Astrocyte of the spinal cord (primary cell): ENCODE results near the gene PPARG.
"Not testable (repeated sequence)": the region's sequence is repeated elsewhere in the genome, so short reads cannot be mapped to it uniquely, and the experiment has no call there.

ENCODE experiments used
- DNase-seq: peaks from one replicate; pipeline ENCODE4 v3.0.0; 2011; ENCODE audit warnings: low read depth, low spot score
- H3K4me3 ChIP-seq: 2 replicates; pipeline ENCODE4 v1.5.1; 2011; ENCODE audit warnings: low read depth, mild to moderate bottlenecking, low read length, moderate library complexity
- CTCF ChIP-seq: IDR thresholded peaks from 2 replicates; pipeline ENCODE4 v1.5.1; 2012; ENCODE audit warnings: low read depth, mild to moderate bottlenecking, low read length, inconsistent platforms
- in situ Hi-C: cut with HindIII; loops from 2 replicates; pipeline ENCODE4 v1.10.0; 2017; ENCODE audit warnings: low sequenced_read_pairs

The PPARG gene

GRCh38 chr3:12379640-12380429 lies 91.0 kb downstream of the PPARG start:
- no peak overlapping the region for H3K4me3 ChIP-seq
- TF ChIP-seq CTCF = no peak
- no peak for DNase-seq
- in situ Hi-C loops = no loop called here

- TF ChIP-seq CTCF = no peak
- no peak overlapping the region for H3K4me3 ChIP-seq
- in situ Hi-C loops = no loop called here
- no peak for DNase-seq
Measured at GRCh38 chr3:12380461-12380860, 91.6 kb downstream of the PPARG start.

GRCh38 chr3:12381199-12381598 lies 92.3 kb downstream of the PPARG start:
- TF ChIP-seq CTCF = no peak
- DNase-seq = no peak
- in situ Hi-C loops = no loop called here
- no peak overlapping the region for H3K4me3 ChIP-seq

- DNase-seq = no peak
- no peak overlapping the region for H3K4me3 ChIP-seq
- TF ChIP-seq CTCF = no peak
- in situ Hi-C loops = no loop called here
Measured at GRCh38 chr3:12383218-12383617, 94.3 kb downstream of the PPARG start.

GRCh38 chr3:12384451-12385233 lies 95.8 kb downstream of the PPARG start:
- no peak for DNase-seq
- H3K4me3 ChIP-seq = no peak overlapping the region
- in situ Hi-C loops = no loop called here
- no peak for TF ChIP-seq CTCF

GRCh38 chr3:12386514-12387291 lies 97.8 kb downstream of the PPARG start:
- in situ Hi-C loops, DNase-seq, H3K4me3 ChIP-seq: not testable (repeated sequence)
